ENCODE data around the gene HLA-B.
"Not testable (repeated sequence)": the region's sequence is repeated elsewhere in the genome, so short reads cannot be mapped to it uniquely, and the experiment has no call there.

HLA-B gene

DNA sequence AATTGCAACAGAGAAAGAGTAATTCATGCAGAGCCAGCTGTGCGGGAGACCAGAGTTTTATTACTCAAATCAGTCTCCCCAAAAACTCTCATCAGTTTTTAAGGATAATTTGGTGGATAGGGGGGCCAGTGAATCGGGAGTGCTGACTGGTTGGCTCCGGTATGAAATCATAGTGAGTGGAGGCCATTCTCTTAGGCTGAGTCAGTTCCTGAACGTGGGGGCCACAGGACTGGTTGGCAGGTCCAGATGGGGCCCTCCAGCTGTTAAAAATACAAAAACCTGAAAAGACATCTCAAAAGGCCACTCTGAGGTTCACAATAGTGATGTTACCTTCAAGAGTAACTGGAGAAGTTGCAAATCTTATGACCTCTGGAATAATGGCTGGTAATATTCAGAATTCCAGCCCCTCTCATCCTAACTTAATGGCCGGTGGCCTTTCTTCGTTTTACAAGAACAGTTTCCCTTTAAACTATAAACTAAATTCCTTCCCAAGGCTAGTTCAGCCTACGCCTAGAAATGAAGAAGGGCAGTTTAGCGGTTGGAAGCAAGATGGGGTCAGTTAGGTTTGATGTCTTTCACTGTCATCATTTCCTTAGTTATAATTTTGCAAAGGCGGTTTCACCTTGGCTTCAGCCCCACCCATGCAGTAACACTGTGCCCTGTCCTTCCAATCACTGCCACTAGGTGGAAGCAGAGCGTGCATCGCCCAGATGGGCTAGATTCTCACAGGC, 39.6 kb upstream of the HLA-B start:
- Histone ChIP-seq H3K36me3 (ENCODE audit: insufficient read depth, low read length) (no peaks in the 10 kb centered on the region), H3K27ac (ENCODE audit: low read depth, low read length) (no peak overlapping the region), H3K9ac (ENCODE audit: low read length) (no peak overlapping the region), H3K4me1 (ENCODE audit: insufficient read depth, low read length) (peaks cover 23% of the 10 kb centered on the region), H3K4me3 (ENCODE audit: low read depth in 1 of 2, low read length in 2 of 2) (no peak overlapping the region), H3K27me3 (ENCODE audit: control insufficient read depth in 1 of 2, insufficient read depth in 2 of 2, low read length in 2 of 2) (no peaks in the 10 kb centered on the region), H3K9me3 (ENCODE audit: low read length) (no peaks in the 10 kb centered on the region)

DNA sequence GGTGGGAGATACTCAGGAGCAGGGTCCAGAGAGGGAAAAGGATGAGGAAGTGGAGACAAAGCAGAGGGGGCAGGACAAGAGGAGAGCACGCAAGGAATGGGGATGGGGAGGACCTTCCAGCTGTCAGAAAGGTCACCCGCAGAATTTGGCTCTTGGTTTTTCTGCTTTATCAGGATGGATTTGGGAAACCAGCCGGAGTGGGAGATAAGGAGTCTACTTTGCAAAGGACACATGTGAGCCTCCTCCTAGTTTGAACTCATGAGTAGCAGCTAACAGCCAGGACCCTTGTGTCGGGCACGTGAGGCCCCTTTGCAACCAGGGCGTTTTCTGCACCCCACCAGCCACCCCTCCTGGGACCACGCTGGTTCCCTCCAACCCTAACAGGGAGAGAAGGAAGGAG, 38.9 kb upstream of the HLA-B start:
- Histone ChIP-seq H3K4me1 (ENCODE audit: insufficient read depth, low read length) (peaks cover 16% of the 10 kb centered on the region), H3K9ac (ENCODE audit: low read length) (no peak overlapping the region), H3K9me3 (ENCODE audit: low read length) (no peaks in the 10 kb centered on the region), H3K36me3 (ENCODE audit: insufficient read depth, low read length) (no peaks in the 10 kb centered on the region), H3K27ac (ENCODE audit: low read depth, low read length) (no peak overlapping the region), H3K4me3 (ENCODE audit: low read depth in 1 of 2, low read length in 2 of 2) (no peak overlapping the region), H3K27me3 (ENCODE audit: control insufficient read depth in 1 of 2, insufficient read depth in 2 of 2, low read length in 2 of 2) (no peaks in the 10 kb centered on the region)

DNA sequence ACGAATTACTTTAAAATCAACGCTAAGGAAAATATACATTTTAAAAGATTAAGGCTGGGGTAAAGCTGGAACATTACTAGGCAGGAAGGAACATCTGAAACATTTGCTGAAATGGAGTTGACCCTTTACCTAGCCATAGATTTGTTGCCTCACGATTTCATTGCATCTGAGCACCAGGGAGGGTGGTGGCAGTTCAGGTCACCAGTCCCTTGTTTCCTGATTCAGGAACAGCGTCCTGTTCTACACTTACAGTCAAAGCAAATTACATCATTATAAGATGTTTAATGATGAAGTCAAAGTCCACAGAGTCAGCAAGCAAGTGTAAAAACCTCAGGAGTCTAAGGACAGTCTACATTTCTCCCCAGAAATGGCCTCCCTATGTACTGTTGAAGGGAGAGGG, 37.4 kb upstream of the HLA-B start:
- Histone ChIP-seq H3K4me3 (ENCODE audit: low read depth in 1 of 2, low read length in 2 of 2) (no peak overlapping the region), H3K36me3 (ENCODE audit: insufficient read depth, low read length) (no peaks in the 10 kb centered on the region), H3K9me3 (ENCODE audit: low read length) (no peaks in the 10 kb centered on the region), H3K9ac (ENCODE audit: low read length) (no peak overlapping the region), H3K27ac (ENCODE audit: low read depth, low read length) (no peak overlapping the region), H3K4me1 (ENCODE audit: insufficient read depth, low read length) (peaks cover 16% of the 10 kb centered on the region), H3K27me3 (ENCODE audit: control insufficient read depth in 1 of 2, insufficient read depth in 2 of 2, low read length in 2 of 2) (no peaks in the 10 kb centered on the region)

DNA sequence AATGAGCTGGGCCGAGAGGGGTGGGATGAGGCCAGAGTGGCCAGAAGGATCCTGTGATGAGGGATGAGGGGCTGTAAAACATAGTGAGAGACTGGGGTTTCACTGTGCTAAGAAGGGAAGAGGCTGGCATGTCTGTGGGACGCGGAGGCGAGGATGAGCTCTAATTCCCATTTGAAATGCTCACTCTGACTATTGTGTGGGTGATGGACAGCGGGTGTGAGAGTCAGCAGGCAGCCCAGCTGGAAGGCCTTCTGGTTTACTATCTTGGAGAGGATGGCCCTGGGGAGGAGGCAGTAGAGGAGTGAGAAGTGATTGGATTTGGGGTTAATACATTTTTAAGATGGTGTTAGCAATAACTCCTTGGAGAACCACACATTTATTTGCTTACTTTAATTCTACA, 37.0 kb upstream of the HLA-B start:
- H3K9ac ChIP-seq (ENCODE audit: low read length) = no peak overlapping the region
- no peak overlapping the region for H3K27ac ChIP-seq (ENCODE audit: low read depth, low read length)
- H3K4me3 ChIP-seq (ENCODE audit: low read depth in 1 of 2, low read length in 2 of 2) = no peak overlapping the region
- H3K9me3 ChIP-seq (ENCODE audit: low read length) = no peaks in the 10 kb centered on the region
- H3K27me3 ChIP-seq (ENCODE audit: control insufficient read depth in 1 of 2, insufficient read depth in 2 of 2, low read length in 2 of 2) = no peaks in the 10 kb centered on the region
- peaks cover 13% of the 10 kb centered on the region for H3K4me1 ChIP-seq (ENCODE audit: insufficient read depth, low read length)
- H3K36me3 ChIP-seq (ENCODE audit: insufficient read depth, low read length) = no peaks in the 10 kb centered on the region

DNA sequence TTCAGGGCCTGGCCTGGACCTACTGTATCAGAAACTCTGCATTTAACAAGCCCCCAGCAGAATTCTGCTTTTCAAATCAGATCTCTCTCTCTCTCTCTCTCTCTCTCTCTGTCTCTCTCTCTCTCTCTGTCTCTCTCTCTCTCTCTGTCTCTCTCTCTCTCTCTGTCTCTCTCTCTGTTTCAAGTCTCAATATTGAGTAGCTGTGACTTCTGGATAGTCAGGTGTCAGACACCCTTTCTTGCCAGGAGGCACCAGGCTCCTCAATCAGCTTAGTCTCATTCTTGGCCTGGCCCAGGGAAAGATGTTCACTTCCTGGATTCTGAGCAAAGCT, 32.8 kb upstream of the HLA-B start:
- not testable (repeated sequence) for H3K9ac ChIP-seq (ENCODE audit: low read length); H3K27ac ChIP-seq (ENCODE audit: low read depth, low read length); H3K36me3 ChIP-seq (ENCODE audit: insufficient read depth, low read length); H3K9me3 ChIP-seq (ENCODE audit: low read length); H3K27me3 ChIP-seq (ENCODE audit: control insufficient read depth in 1 of 2, insufficient read depth in 2 of 2, low read length in 2 of 2); H3K4me1 ChIP-seq (ENCODE audit: insufficient read depth, low read length); H3K4me3 ChIP-seq (ENCODE audit: low read depth in 1 of 2, low read length in 2 of 2)

DNA sequence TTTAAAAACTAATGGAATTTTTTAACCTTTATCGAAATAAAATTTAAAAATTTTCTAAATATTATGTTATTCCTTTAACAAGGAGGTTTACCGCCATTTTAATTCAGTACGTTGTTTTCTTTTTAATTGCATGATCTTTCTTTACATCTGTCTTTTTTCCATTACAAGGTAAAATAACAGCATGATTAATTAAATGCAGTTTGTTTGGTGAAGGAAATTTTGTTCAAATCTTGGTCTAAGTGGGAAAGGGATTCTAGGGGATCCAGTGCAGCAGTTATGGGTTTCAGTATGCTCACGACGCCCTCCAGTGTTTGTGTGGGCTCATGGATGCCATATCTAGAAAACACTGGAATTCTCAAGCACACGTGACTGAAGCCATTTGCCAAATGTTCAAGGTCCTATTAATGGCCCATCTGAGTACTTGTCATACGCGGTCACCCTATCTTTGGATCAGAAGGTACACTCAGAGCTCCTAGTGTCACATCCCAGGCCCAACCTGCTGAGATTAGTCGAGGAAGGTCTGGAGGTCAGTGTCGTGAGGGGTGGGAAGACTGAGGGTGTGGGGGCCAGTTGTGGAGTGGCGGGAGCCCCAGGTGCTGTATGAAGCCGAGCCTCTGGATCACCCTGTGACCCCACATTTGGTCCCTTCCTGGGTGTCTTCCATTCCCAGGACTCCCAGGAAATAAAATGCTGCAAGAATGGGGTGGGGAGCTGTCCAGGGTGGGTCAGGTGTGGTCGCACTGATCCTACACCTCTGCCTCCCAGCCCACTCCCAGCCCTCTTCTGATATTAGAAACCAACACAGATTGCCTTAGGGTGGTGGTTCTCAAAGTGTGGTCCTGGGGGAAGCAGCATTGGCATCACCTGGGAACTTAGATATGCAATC, 32.2 kb upstream of the HLA-B start:
- H3K36me3 ChIP-seq (ENCODE audit: insufficient read depth, low read length); H3K27ac ChIP-seq (ENCODE audit: low read depth, low read length); H3K4me1 ChIP-seq (ENCODE audit: insufficient read depth, low read length); H3K9ac ChIP-seq (ENCODE audit: low read length); H3K27me3 ChIP-seq (ENCODE audit: control insufficient read depth in 1 of 2, insufficient read depth in 2 of 2, low read length in 2 of 2); H3K9me3 ChIP-seq (ENCODE audit: low read length); H3K4me3 ChIP-seq (ENCODE audit: low read depth in 1 of 2, low read length in 2 of 2): not testable (repeated sequence)

DNA sequence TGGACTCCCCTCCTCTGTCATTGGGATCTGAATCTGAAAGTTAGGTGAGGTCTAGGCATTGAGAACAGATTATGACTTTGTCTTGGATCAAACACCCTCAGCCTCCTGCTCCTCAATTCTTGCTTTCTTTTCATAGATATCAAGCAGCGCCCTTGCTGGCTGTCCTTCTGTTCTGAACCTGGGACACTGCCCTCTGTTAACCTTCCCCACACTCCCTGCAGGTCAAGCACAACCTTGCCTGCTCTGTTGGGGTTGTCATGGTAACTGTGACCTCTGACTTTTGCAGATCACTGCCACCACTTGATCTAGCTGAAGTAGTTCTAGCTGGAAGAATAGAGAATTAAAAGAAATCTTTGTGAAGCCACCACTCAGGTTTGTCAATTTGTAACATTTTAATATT, 30.0 kb upstream of the HLA-B start:
- H3K36me3 ChIP-seq (ENCODE audit: insufficient read depth, low read length) = no peaks in the 10 kb centered on the region
- H3K9ac ChIP-seq (ENCODE audit: low read length) = no peak overlapping the region
- no peaks in the 10 kb centered on the region for H3K4me1 ChIP-seq (ENCODE audit: insufficient read depth, low read length)

DNA sequence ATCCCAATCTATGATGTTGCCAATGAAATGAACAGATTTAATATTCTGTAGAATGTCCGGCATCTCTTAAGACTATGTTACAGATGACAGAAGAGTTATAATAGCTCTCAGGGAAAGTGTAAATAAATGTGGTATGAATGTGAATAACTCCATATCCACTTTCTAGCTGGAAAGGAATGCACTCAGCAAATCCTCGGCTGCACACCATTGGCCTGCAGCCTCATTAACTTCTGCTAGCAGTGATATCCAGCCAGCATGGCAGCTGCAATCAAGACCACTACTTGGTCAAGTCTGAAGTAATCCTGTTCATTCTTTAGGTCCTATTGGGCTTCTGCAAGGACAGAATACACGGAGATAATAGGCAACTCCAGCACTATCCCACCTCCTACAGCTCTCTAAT, 29.1 kb upstream of the HLA-B start:
- H3K27ac ChIP-seq (ENCODE audit: low read depth, low read length) = no peak overlapping the region
- no peak overlapping the region for H3K9ac ChIP-seq (ENCODE audit: low read length)
- H3K4me1 ChIP-seq (ENCODE audit: insufficient read depth, low read length) = no peaks in the 10 kb centered on the region
- no peaks in the 10 kb centered on the region for H3K9me3 ChIP-seq (ENCODE audit: low read length)
- no peaks in the 10 kb centered on the region for H3K36me3 ChIP-seq (ENCODE audit: insufficient read depth, low read length)
- H3K4me3 ChIP-seq (ENCODE audit: low read depth in 1 of 2, low read length in 2 of 2) = no peak overlapping the region
- no peaks in the 10 kb centered on the region for H3K27me3 ChIP-seq (ENCODE audit: control insufficient read depth in 1 of 2, insufficient read depth in 2 of 2, low read length in 2 of 2)

More for the DNA sequence above, 30.0 kb upstream of the HLA-B start:
- H3K27me3 ChIP-seq (ENCODE audit: control insufficient read depth in 1 of 2, insufficient read depth in 2 of 2, low read length in 2 of 2) = no peaks in the 10 kb centered on the region
- no peaks in the 10 kb centered on the region for H3K9me3 ChIP-seq (ENCODE audit: low read length)
- no peak overlapping the region for H3K27ac ChIP-seq (ENCODE audit: low read depth, low read length)
- H3K4me3 ChIP-seq (ENCODE audit: low read depth in 1 of 2, low read length in 2 of 2) = no peak overlapping the region

DNA sequence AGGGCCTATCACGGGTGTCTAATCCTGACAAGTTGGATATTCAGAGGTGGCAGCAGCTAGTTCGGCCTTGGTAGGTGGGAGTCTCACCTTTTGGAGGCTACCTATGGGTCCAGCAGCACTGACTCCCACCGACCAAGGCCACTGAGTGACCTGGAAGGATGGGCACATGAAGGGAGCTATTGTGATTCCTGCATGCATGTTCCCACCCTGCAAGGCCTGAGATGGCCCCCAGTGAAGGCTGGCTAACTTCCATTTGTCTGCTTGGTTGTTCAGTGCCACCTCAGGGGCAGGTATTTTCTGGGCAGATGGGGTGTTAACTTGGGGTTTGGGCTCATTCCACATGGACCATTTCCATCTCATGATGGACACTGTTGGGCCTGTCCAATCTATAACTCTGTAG, 28.1 kb upstream of the HLA-B start:
- Histone ChIP-seq H3K27ac (ENCODE audit: low read depth, low read length) (no peak overlapping the region), H3K4me3 (ENCODE audit: low read depth in 1 of 2, low read length in 2 of 2) (no peak overlapping the region), H3K9ac (ENCODE audit: low read length) (no peak overlapping the region), H3K4me1 (ENCODE audit: insufficient read depth, low read length) (no peaks in the 10 kb centered on the region), H3K27me3 (ENCODE audit: control insufficient read depth in 1 of 2, insufficient read depth in 2 of 2, low read length in 2 of 2) (no peaks in the 10 kb centered on the region), H3K9me3 (ENCODE audit: low read length) (no peaks in the 10 kb centered on the region), H3K36me3 (ENCODE audit: insufficient read depth, low read length) (no peaks in the 10 kb centered on the region)

DNA sequence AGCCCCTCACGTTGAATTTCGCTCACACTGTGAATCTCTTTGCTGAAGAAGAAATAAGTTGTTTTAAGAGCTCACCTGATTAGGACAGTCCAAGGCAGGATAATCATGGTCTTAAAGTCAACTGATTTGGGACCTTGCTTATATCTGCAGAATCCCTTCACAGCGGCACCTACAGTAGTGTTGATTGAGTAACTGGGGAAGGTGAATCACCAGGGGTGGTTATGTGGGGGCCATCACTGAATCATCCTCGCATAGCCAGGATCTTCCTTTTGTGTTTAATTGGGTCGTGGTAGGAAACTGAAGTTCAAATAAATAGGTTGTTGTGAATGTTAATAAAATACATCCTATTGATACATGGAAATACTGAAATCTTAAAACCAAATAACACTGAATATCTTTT, 26.2 kb upstream of the HLA-B start:
- no peak overlapping the region for H3K9ac ChIP-seq (ENCODE audit: low read length)
- no peaks in the 10 kb centered on the region for H3K36me3 ChIP-seq (ENCODE audit: insufficient read depth, low read length)
- H3K27me3 ChIP-seq (ENCODE audit: control insufficient read depth in 1 of 2, insufficient read depth in 2 of 2, low read length in 2 of 2) = peaks cover 0 to 5% of the 10 kb centered on the region in 2 donors
- no peaks in the 10 kb centered on the region for H3K4me1 ChIP-seq (ENCODE audit: insufficient read depth, low read length)
- H3K27ac ChIP-seq (ENCODE audit: low read depth, low read length) = no peak overlapping the region
- no peak overlapping the region for H3K4me3 ChIP-seq (ENCODE audit: low read depth in 1 of 2, low read length in 2 of 2)
- no peaks in the 10 kb centered on the region for H3K9me3 ChIP-seq (ENCODE audit: low read length)

DNA sequence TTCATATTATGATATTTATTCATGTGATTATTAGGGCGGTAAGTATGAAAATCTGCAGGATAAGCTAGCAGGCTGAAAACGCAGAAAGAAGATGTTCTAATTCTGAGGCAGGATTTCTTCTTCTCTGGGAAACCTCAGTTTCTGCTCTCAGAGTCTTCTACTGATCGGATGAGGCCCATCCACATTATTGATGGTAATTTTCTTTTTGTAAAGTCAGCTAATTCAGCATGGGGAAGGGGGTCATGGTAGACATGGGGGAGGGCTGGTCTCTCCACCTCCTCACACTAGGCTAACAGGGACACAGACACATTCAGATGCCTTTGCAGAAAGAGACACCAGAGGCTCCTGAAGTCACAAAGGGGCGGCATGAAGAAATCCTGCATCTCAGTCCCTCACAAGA, 24.7 kb upstream of the HLA-B start:
- no peaks in the 10 kb centered on the region for H3K36me3 ChIP-seq (ENCODE audit: insufficient read depth, low read length)
- no peaks in the 10 kb centered on the region for H3K9me3 ChIP-seq (ENCODE audit: low read length)
- peaks cover 0 to 15% of the 10 kb centered on the region in 2 donors for H3K27me3 ChIP-seq (ENCODE audit: control insufficient read depth in 1 of 2, insufficient read depth in 2 of 2, low read length in 2 of 2)
- H3K9ac ChIP-seq (ENCODE audit: low read length) = no peak overlapping the region
- no peak overlapping the region for H3K4me3 ChIP-seq (ENCODE audit: low read depth in 1 of 2, low read length in 2 of 2)
- no peak overlapping the region for H3K27ac ChIP-seq (ENCODE audit: low read depth, low read length)
- no peaks in the 10 kb centered on the region for H3K4me1 ChIP-seq (ENCODE audit: insufficient read depth, low read length)

DNA sequence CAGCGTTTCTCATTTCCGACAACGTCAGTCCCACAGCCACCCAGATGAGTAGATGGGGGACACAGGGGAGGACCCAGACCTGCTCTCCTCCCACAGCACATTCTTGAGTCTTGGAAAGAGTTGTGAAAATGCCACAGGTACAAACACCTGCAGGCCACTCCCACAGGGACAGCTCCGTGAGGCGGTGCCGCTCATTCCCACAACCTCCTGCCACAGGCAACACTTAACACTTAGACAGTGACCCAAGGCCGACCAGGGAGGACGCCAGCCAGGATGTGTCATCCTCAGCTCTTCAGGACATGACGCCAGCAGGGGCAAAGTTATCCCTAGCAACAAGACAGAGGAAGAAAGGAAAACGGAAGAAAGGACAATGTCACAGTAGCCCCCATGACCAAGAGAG, 22.9 kb upstream of the HLA-B start:
- Histone ChIP-seq H3K27ac (ENCODE audit: low read depth, low read length) (no peak overlapping the region), H3K4me1 (ENCODE audit: insufficient read depth, low read length) (no peaks in the 10 kb centered on the region), H3K9me3 (ENCODE audit: low read length) (no peaks in the 10 kb centered on the region), H3K9ac (ENCODE audit: low read length) (no peak overlapping the region), H3K27me3 (ENCODE audit: control insufficient read depth in 1 of 2, insufficient read depth in 2 of 2, low read length in 2 of 2) (peaks cover 0 to 15% of the 10 kb centered on the region in 2 donors), H3K4me3 (ENCODE audit: low read depth in 1 of 2, low read length in 2 of 2) (no peak overlapping the region), H3K36me3 (ENCODE audit: insufficient read depth, low read length) (no peaks in the 10 kb centered on the region)
